ENCODE results near the gene SRSF1.

SRSF1 gene

DNA sequence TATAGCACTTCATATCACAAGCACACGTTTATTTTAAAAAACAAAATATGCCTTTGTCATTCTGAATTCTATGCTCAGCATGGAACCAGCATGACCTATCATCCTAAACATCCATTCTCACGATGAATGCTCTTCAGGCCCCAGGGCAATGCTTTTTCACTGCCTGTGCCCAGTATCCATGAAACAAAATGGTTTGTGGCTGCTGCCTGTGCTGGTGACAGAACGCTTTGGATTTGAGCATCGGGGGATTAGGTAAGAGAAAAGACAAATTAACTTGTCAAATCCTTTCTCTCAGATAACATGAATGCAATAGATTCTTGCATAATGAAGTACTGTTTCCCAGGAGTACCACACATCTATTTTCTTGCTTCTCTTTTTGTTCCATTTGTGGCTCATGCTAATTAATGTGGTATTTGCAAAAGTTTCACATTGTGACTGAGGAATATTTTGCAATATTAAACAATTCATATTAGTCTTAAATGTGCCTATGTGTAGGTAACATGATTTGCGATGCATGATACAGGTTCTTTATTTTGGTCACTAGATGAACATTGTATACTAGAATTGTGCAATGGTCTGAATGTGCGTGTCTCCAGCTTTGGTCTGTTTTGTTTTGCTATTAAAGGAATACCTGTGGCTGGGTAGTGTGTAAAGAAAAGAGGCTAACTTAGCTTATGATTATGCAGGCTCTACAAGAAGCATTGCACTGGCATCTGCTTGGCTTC is 25.8 kb upstream of the SRSF1 start:
- POLR2A ChIA-PET = interaction anchor here (1.8 kb wide), 1 partner anchor 25 kb away, joined by 4 read pairs; no protein-coding TSS in a partner anchor
- DNase-seq (ENCODE audit: extremely low spot score) = no peak
- TF ChIP-seq CTBP1 (IDR thresholded peaks at IDR 0.05; ENCODE audit: borderline replicate concordance) = no peak
- no peak for TF ChIP-seq ARNT (IDR thresholded peaks at IDR 0.05)
- TF ChIP-seq, protein P1, sequence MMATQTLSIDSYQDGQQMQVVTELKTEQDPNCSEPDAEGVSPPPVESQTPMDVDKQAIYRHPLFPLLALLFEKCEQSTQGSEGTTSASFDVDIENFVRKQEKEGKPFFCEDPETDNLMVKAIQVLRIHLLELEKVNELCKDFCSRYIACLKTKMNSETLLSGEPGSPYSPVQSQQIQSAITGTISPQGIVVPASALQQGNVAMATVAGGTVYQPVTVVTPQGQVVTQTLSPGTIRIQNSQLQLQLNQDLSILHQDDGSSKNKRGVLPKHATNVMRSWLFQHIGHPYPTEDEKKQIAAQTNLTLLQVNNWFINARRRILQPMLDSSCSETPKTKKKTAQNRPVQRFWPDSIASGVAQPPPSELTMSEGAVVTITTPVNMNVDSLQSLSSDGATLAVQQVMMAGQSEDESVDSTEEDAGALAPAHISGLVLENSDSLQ (IDR thresholded peaks at IDR 0.05) = no peak
- TF ChIP-seq HDGF (IDR thresholded peaks at IDR 0.05; ENCODE audit: borderline replicate concordance) = no peak
- TF ChIP-seq LEF1 (IDR thresholded peaks at IDR 0.05; ENCODE audit: borderline replicate concordance) = no peak
- TF ChIP-seq FOXM1 (IDR thresholded peaks at IDR 0.05; ENCODE audit: borderline replicate concordance) = no peak
- TF ChIP-seq ZNF384 (IDR thresholded peaks at IDR 0.05) = no peak
- TF ChIP-seq FOXA1 (IDR thresholded peaks at IDR 0.05) = no peak
- no peak for TF ChIP-seq SP1 (IDR thresholded peaks at IDR 0.05)
- CTCF ChIA-PET = interaction anchor here (0.9 kb wide), 1 partner anchor 9 kb away, joined by 3 read pairs; no protein-coding TSS in a partner anchor

DNA sequence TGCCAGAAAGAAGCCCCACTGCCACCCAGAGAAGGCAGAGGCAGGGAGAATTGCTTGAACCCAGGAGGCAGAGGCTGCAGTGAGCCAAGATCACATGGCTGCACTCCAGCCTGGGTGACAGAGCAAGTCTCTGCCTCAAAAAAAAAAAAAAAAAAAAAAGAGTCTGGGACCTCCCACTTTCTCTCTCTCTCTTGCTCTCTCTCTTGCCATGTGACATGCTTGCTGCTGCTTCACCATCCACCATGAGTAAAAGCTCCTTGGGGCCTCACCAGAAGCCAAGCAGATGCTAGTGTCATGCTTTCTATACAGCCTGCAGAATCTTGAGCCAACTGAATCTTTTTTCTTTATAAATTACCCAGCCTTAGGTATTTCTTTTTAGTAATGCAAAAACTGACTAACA is 21.5 kb upstream of the SRSF1 start:
- TF ChIP-seq ZNF384 (IDR thresholded peaks at IDR 0.05) (peak; percentile 70), ARNT (IDR thresholded peaks at IDR 0.05) (no peak), ELF4 (IDR thresholded peaks at IDR 0.05) (no peak), NFRKB (IDR thresholded peaks at IDR 0.05) (no peak)
- TF ChIP-seq, protein P1 (IDR thresholded peaks at IDR 0.05) = no peak
- POLR2A ChIA-PET = interaction anchor here (1.0 kb wide), 1 partner anchor 21 kb away, joined by 3 read pairs; the partner anchor contains the start of gene SRSF1
- CTCF ChIA-PET = no interaction called here

DNA sequence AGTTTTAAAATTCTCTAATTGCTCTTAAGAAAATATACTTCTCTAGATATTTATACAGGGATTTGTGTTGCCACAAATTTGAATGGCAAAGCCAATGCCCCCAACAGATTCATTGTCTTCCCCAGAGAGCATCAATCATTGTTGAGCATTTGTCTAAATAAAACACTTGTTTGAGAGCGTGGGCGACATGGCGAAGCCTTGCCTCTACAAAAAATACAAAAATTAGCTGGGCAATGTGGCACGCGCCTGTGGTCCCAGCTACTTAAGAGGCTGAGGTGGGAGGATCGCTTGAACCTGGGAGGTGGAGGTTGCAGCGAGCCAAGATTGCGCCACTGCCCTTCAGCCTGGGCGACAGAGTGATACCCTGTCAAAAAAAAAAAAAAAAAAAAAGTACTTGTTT is 13.4 kb upstream of the SRSF1 start:
- CTCF ChIA-PET = no interaction called here
- no peak for DNase-seq (ENCODE audit: extremely low spot score)
- POLR2A ChIA-PET = interaction anchor here (1.0 to 6.0 kb wide), 2 partner anchors 13 to 63 kb away, joined by 3 to 53 read pairs; partner anchors contain the start of genes DYNLL2 and SRSF1

More for the DNA sequence above, 21.5 kb upstream of the SRSF1 start:
- DNase-seq (ENCODE audit: extremely low spot score) = no peak

DNA sequence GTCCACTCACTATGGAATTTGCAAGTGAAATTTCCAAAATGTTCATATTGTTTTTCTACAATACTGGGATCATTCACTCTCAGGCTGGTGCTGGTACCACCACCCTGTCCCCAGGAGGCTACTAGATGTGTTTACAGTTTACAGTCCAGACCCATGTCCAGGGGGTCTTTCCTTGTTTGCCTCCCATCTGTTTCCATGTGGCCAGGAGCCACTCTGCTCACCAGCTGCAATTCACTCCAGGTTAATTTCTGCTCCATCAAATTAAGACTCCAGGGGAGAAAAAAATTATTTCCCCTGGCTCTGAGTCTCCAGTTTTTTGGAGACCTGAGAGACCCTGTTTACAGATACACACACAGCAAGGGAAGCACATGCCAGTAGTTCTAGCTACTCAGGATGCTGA is 12.5 kb upstream of the SRSF1 start:
- CTCF ChIA-PET = interaction anchor here (0.5 kb wide), 1 partner anchor 396 kb away, joined by 3 read pairs; no protein-coding TSS in a partner anchor
- TF ChIP-seq FOXM1 (IDR thresholded peaks at IDR 0.05; ENCODE audit: borderline replicate concordance) (no peak), SP1 (IDR thresholded peaks at IDR 0.05) (no peak), CTBP1 (IDR thresholded peaks at IDR 0.05; ENCODE audit: borderline replicate concordance) (no peak), SUZ12 (IDR thresholded peaks at IDR 0.05) (no peak), ELF4 (IDR thresholded peaks at IDR 0.05) (no peak), ARNT (IDR thresholded peaks at IDR 0.05) (no peak), BHLHE40 (IDR thresholded peaks at IDR 0.05; ENCODE audit: borderline replicate concordance) (no peak), L3MBTL2 (conservative IDR thresholded peaks at IDR 0.05) (no peak), NFRKB (IDR thresholded peaks at IDR 0.05) (no peak), TARDBP (IDR thresholded peaks at IDR 0.05) (no peak), HDGF (IDR thresholded peaks at IDR 0.05; ENCODE audit: borderline replicate concordance) (no peak), ZNF384 (IDR thresholded peaks at IDR 0.05) (no peak), FOXK2 (IDR thresholded peaks at IDR 0.05) (no peak), FOXA1 (IDR thresholded peaks at IDR 0.05) (no peak), LEF1 (IDR thresholded peaks at IDR 0.05; ENCODE audit: borderline replicate concordance) (no peak)
- TF ChIP-seq, protein P1 (IDR thresholded peaks at IDR 0.05) = no peak
- POLR2A ChIA-PET = interaction anchor here (0.8 to 6.0 kb wide), 3 partner anchors 9 to 65 kb away, joined by 3 to 53 read pairs (median 3); partner anchors contain the start of gene SRSF1
- DNase-seq (ENCODE audit: extremely low spot score) = no peak

More for the DNA sequence above, 13.4 kb upstream of the SRSF1 start:
- TF ChIP-seq ZNF384 (IDR thresholded peaks at IDR 0.05) = 0 out of 2 replicates have a peak, but pooled peaks have one; percentile 8
- TF ChIP-seq FOXK2 (IDR thresholded peaks at IDR 0.05) = no peak
- no peak for TF ChIP-seq LEF1 (IDR thresholded peaks at IDR 0.05; ENCODE audit: borderline replicate concordance)
- TF ChIP-seq, protein P1 (IDR thresholded peaks at IDR 0.05) = peak; percentile 42

DNA sequence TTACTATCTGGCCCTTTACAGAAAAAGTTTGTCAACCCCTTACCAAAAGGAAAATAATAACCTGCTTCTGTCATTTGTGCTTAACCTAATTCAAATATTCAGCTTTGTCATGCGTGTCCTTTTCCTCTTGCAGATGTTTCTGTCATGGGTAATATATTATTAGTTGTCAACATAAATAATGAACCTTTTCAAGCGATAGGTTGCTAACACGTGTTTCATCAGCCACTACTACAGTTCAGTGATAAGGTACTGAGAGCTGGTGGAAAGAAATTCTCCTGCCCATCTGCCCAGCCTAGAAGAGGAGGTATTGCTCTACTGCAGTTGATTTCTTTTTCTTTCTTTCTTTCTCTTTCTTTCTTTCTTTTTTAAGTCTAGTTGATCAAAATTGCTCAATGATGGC is 12.0 kb upstream of the SRSF1 start:
- POLR2A ChIA-PET = interaction anchor here (0.8 to 6.0 kb wide), 3 partner anchors 9 to 66 kb away, joined by 3 to 53 read pairs (median 3); partner anchors contain the start of gene SRSF1
- CTCF ChIA-PET = interaction anchor here (0.5 kb wide), 1 partner anchor 397 kb away, joined by 3 read pairs; no protein-coding TSS in a partner anchor
- TF ChIP-seq NFRKB (IDR thresholded peaks at IDR 0.05) (no peak), SP1 (IDR thresholded peaks at IDR 0.05) (no peak), HDGF (IDR thresholded peaks at IDR 0.05; ENCODE audit: borderline replicate concordance) (no peak), BHLHE40 (IDR thresholded peaks at IDR 0.05; ENCODE audit: borderline replicate concordance) (no peak), FOXA1 (IDR thresholded peaks at IDR 0.05) (no peak), SUZ12 (IDR thresholded peaks at IDR 0.05) (no peak), CTBP1 (IDR thresholded peaks at IDR 0.05; ENCODE audit: borderline replicate concordance) (no peak), FOXM1 (IDR thresholded peaks at IDR 0.05; ENCODE audit: borderline replicate concordance) (no peak), L3MBTL2 (conservative IDR thresholded peaks at IDR 0.05) (no peak), ZNF384 (IDR thresholded peaks at IDR 0.05) (no peak), LEF1 (IDR thresholded peaks at IDR 0.05; ENCODE audit: borderline replicate concordance) (no peak), ELF4 (IDR thresholded peaks at IDR 0.05) (no peak), FOXK2 (IDR thresholded peaks at IDR 0.05) (no peak)

More for the DNA sequence above, 12.0 kb upstream of the SRSF1 start:
- DNase-seq (ENCODE audit: extremely low spot score) = no peak

All from HEK293T (cell line).